ENCODE measurements around the gene TRAPPC2L. TPM values are rescaled to one million over a fixed set of nuclear protein-coding genes. Genes with fewer than 3 reads are reported as not detected.

The TRAPPC2L gene
- total RNA-seq, 1 donor, result 57.2 TPM

Other genes with a start within 250 kb of the TRAPPC2L start
- gene IL17C, start 218.6 kb upstream of the TRAPPC2L start, total RNA-seq (ENCODE audit: low replicate concordance), result not detected in 2 replicates
- 41.5 and 98.0 TPM in 2 replicates for gene CYBA, start 206.1 kb upstream of the TRAPPC2L start, total RNA-seq (ENCODE audit: low replicate concordance)
- 24.4 and 97.4 TPM in 2 replicates for gene MVD, start 194.0 kb upstream of the TRAPPC2L start, total RNA-seq (ENCODE audit: low replicate concordance)
- not detected in 2 replicates for gene SNAI3, start 170.6 kb upstream of the TRAPPC2L start, total RNA-seq (ENCODE audit: low replicate concordance)
- 10.2 and 14.1 TPM in 2 replicates for gene RNF166, start 150.7 kb upstream of the TRAPPC2L start, total RNA-seq (ENCODE audit: low replicate concordance)
- gene CTU2, start 150.6 kb upstream of the TRAPPC2L start, total RNA-seq (ENCODE audit: low replicate concordance), result 4.3 and 15.2 TPM in 2 replicates
- 143 and 150 TPM in 2 replicates for gene PIEZO1, start 71.9 kb upstream of the TRAPPC2L start, total RNA-seq (ENCODE audit: low replicate concordance)
- 0.82 and 26.8 TPM in 2 replicates for gene CDT1, start 53.3 kb upstream of the TRAPPC2L start, total RNA-seq (ENCODE audit: low replicate concordance)
- 54.0 and 73.8 TPM in 2 replicates for gene APRT, start 45.2 kb upstream of the TRAPPC2L start, total RNA-seq (ENCODE audit: low replicate concordance)
- gene GALNS, start 180 bp upstream of the TRAPPC2L start, total RNA-seq (ENCODE audit: low replicate concordance), result 11.6 and 22.5 TPM in 2 replicates
- not detected in 2 replicates for gene PABPN1L, start 9.5 kb downstream of the TRAPPC2L start, total RNA-seq (ENCODE audit: low replicate concordance)
- not detected in 2 replicates for gene CBFA2T3, start 120.1 kb downstream of the TRAPPC2L start, total RNA-seq (ENCODE audit: low replicate concordance)
- 9.9 and 17.6 TPM in 2 replicates for gene ACSF3, start 236.7 kb downstream of the TRAPPC2L start, total RNA-seq (ENCODE audit: low replicate concordance)

All from fibroblast of the aortic adventitia (primary cell).